T-cell (primary cell): ENCODE measurements around the gene PCLO. TPM values are rescaled to one million over a fixed set of nuclear protein-coding genes. Genes with fewer than 3 reads are reported as not detected.

ENCODE experiments used
- ATAC-seq, 4 experiments: fragments of 200-7000 bp in 3 of 4; fragments of 150-1000 bp in 1 of 4; cut with Tn5 transposase; replicated peaks in 1 of 4; 1 replicate in 3 of 4; 2 replicates in 1 of 4; pipeline ENCODE4 v1.10.0; 2021; ENCODE audit warnings: moderate library complexity in 3 of 4, mild to moderate bottlenecking in 2 of 4, moderate number of reproducible peaks in 1 of 4
- CTCF ChIA-PET, 2 donors: fragments of 300-600 bp; sonication (Branson Sonifier 250); formaldehyde crosslinking; loops; one replicate each; lab custom pipeline; 2022; ENCODE audit warnings: antibody characterized with exemption in 2 of 2; lab: Charles Lee
- POLR2A ChIA-PET, 2 donors: fragments of 300-600 bp; sonication (Branson Sonifier 250); formaldehyde crosslinking; loops; one replicate each; lab custom pipeline; 2022; ENCODE audit warnings: antibody characterized with exemption in 2 of 2; lab: Charles Lee
- DNase-seq, 35 experiments: peaks; one replicate each; pipeline versions ENCODE4 v3.0.0 to v3.0.0-alpha.2; 2013 to 2023
- H3K27ac ChIP-seq: one replicate; pipeline ENCODE4 v1.5.1; 2013; ENCODE audit warnings: low read length
- H3K27me3 ChIP-seq, 2 experiments: replicated peaks in 1 of 2; 1 replicate in 1 of 2; 2 replicates in 1 of 2; pipeline versions ENCODE4 v1.6.1 to v1.7.0; 2013; ENCODE audit warnings: low read length in 1 of 2, mixed read lengths in 1 of 2; ENCODE audit not compliant: control insufficient read depth in 2 of 2, insufficient read depth in 2 of 2; ENCODE audit errors: extremely low read depth in 1 of 2
- H3K36me3 ChIP-seq, 2 donors: 1 replicate in 1 of 2; 2 replicates in 1 of 2; pipeline versions ENCODE4 v1.6.1 to v1.7.0; 2013; ENCODE audit warnings: low read length in 1 of 2; ENCODE audit not compliant: control insufficient read depth in 2 of 2, insufficient read depth in 1 of 2; ENCODE audit errors: extremely low read depth in 1 of 2
- H3K4me1 ChIP-seq, 2 experiments: 1 replicate in 1 of 2; 2 replicates in 1 of 2; pipeline versions ENCODE4 v1.6.1 to v1.7.0; 2013; ENCODE audit warnings: low read length in 2 of 2, mixed read lengths in 1 of 2; ENCODE audit not compliant: insufficient read depth in 2 of 2, control insufficient read depth in 1 of 2; ENCODE audit errors: extremely low read depth in 1 of 2
- H3K4me3 ChIP-seq, 2 donors: 1 replicate in 1 of 2; 2 replicates in 1 of 2; pipeline versions ENCODE4 v1.5.1 to v1.7.0; 2013; ENCODE audit warnings: mild to moderate bottlenecking in 2 of 2, low read length in 1 of 2, moderate library complexity in 1 of 2; ENCODE audit not compliant: control insufficient read depth in 1 of 2; ENCODE audit errors: extremely low read depth in 1 of 2
- H3K9me3 ChIP-seq: 2 replicates; pipeline ENCODE4 v1.7.0; 2013
- H3K27ac Mint-ChIP-seq, 2 donors: one replicate each; pipeline ENCODE4 v1.8.0; 2020 to 2021; ENCODE audit warnings: mild to moderate bottlenecking in 2 of 2, mixed read lengths in 2 of 2
- H3K27me3 Mint-ChIP-seq, 2 donors: one replicate each; pipeline ENCODE4 v1.8.0; 2021 to 2022; ENCODE audit warnings: mixed read lengths in 2 of 2
- H3K36me3 Mint-ChIP-seq: one replicate; pipeline ENCODE4 v1.8.0; 2021; ENCODE audit warnings: mixed read lengths
- H3K4me1 Mint-ChIP-seq, 3 donors: one replicate each; pipeline ENCODE4 v1.8.0; 2020 to 2022; ENCODE audit warnings: mixed read lengths in 3 of 3, mild to moderate bottlenecking in 1 of 3
- H3K4me3 Mint-ChIP-seq, 3 donors: one replicate each; pipeline ENCODE4 v1.8.0; 2020 to 2022; ENCODE audit warnings: mild to moderate bottlenecking in 3 of 3, mixed read lengths in 3 of 3, moderate library complexity in 3 of 3
- H3K9me3 Mint-ChIP-seq, 3 donors: one replicate each; pipeline ENCODE4 v1.8.0; 2020 to 2022; ENCODE audit warnings: mixed read lengths in 3 of 3
- WGBS: methylation state at CpG from one replicate; pipeline ENCODE4 v1.1.5; 2013; ENCODE audit warnings: missing lambda C conversion rate; ENCODE audit not compliant: insufficient coverage; 5-methylcytosine and 5-hydroxymethylcytosine counted together
- total RNA-seq, 35 experiments: library from RNA in 6 of 35; stranded (reverse) in 6 of 35; fragments of 120-200 nt in 1 of 35; gene quantifications; one replicate each; pipeline versions ENCODE4 v1.2.1 to v1.2.4 and lab custom pipeline; 2013 to 2026

The PCLO gene
- total RNA-seq, 5 donors from 2014 or later (not counting 1 experiment from before 2014, with no cell fraction given): 0.03 to 0.05 (median 0.03) TPM; not detected in 1

DNA sequence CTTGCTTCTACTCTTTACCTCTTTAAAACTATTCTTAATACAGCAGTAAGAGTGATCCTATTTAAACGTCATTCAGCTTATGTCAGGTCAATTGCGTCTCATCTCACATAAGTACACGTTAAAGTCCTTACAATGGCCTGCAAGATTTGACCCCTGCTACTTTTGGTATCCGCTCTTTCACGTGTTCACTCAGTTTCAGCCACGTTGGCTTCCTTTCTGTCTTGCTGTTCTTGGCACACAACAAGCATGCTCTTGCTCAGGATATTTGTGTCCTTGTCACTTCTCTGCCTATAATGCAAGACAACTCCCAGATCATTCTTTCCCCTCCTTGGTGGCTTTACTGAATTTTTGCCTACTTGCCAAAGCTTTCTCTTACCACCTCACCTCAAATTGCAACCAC, 296.8 kb downstream of the PCLO start:
- Mint-ChIP-seq H3K36me3 (no peaks in the 10 kb centered on the region), H3K27me3 (no peaks in the 10 kb centered on the region), H3K4me3 (no peak overlapping the region), H3K27ac (no peak overlapping the region), H3K4me1 (no peaks in the 10 kb centered on the region), H3K9me3 (peaks cover 0 to 16% (median 5%) of the 10 kb centered on the region in 3 donors)
- Histone ChIP-seq H3K4me1 (no peaks in the 10 kb centered on the region), H3K36me3 (no peaks in the 10 kb centered on the region), H3K9me3 (no peaks in the 10 kb centered on the region), H3K4me3 (no peak overlapping the region), H3K27me3 (no peaks in the 10 kb centered on the region), H3K27ac (no peak overlapping the region)
- ChIA-PET POLR2A (interaction anchor here in 1 of 2 donors (0.7 kb wide), 1 partner anchor 184 kb away, joined by 3 read pairs; no protein-coding TSS in a partner anchor), CTCF (no interaction called here)
- ATAC-seq (no peak), DNase-seq (no peak)
- 88% methylated on average over 6 of the region's 6 CpGs for WGBS

DNA sequence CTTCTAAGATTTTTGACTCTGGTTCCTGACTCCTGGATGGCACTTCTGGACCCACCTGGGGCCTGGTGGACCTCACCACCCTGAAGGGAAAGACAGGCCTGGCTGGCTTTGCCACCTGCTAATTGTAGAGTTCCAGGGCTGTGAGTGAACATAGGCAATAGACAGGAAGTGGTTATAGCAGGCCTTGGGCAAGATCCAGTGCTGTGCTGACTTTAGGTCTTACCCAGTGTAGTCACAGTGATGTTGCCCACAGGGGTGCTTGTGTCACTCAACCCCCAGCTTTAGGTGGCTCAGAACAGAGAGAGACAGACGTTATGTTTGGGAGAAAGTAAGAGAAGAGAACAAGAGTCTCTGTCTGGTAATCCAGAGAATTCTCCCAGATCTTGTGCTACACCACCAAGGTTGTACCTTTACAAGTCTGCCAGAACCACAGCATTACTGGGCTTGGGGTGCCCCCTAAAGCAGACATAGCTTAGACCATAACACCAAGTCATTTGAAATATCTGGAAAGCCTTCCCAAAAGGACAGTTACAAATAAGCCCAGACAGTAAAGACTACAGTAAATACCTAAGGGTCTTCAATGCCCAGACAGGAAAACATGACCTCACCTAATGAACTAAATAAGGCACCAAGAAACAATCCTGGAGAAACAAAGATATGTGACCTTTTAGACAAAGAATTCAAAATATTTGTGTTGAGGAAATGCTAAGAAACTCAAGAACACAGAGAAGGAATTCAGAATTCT, 303.4 kb downstream of the PCLO start:
- POLR2A ChIA-PET: no interaction called here
- peaks cover 3 to 33% (median 10%) of the 10 kb centered on the region in 3 donors for H3K9me3 Mint-ChIP-seq

DNA sequence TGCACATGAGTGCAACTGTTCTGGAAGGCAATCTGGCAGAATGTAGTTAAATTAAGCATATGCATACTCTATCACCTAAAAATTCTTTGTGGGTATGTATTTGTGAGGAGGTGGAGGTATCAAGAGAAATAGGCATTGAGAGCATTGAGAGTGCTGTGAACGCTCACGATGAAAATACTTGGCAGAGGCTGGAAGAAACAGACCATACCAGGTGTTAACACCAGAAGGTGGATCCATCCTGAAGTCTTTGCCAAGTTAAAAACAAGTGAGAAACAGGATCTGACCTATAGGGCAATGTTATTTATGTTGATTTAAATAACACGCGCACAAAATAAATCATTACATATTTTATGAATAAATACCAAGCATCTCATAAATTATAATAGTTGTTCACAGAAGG, 311.6 kb downstream of the PCLO start:
- H3K9me3 Mint-ChIP-seq: peaks cover 2 to 5% (median 4%) of the 10 kb centered on the region in 3 donors
- no peak for ATAC-seq
- Histone ChIP-seq H3K27me3 (no peaks in the 10 kb centered on the region), H3K4me1 (no peaks in the 10 kb centered on the region), H3K9me3 (no peaks in the 10 kb centered on the region), H3K36me3 (no peaks in the 10 kb centered on the region), H3K27ac (no peak overlapping the region), H3K4me3 (no peak overlapping the region)
- H3K27ac Mint-ChIP-seq: no peak overlapping the region
- H3K27me3 Mint-ChIP-seq: no peaks in the 10 kb centered on the region
- POLR2A ChIA-PET: no interaction called here
- CTCF ChIA-PET: no interaction called here
- no peak for DNase-seq
- H3K4me3 Mint-ChIP-seq: no peak overlapping the region
- 100% methylated on average over 2 of the region's 4 CpGs for WGBS
- H3K36me3 Mint-ChIP-seq: no peaks in the 10 kb centered on the region
- H3K4me1 Mint-ChIP-seq: no peaks in the 10 kb centered on the region

More for the DNA sequence above, 303.4 kb downstream of the PCLO start:
- no peaks in the 10 kb centered on the region for H3K27me3 ChIP-seq
- no peak overlapping the region for H3K4me3 ChIP-seq
- Mint-ChIP-seq H3K36me3 (no peaks in the 10 kb centered on the region), H3K4me3 (no peak overlapping the region), H3K27ac (no peak overlapping the region), H3K27me3 (no peaks in the 10 kb centered on the region), H3K4me1 (no peaks in the 10 kb centered on the region)
- H3K36me3 ChIP-seq: no peaks in the 10 kb centered on the region
- WGBS: no CpG with 5 or more reads among the region's 1 CpG
- H3K4me1 ChIP-seq: no peaks in the 10 kb centered on the region
- CTCF ChIA-PET: no interaction called here
- DNase-seq: no peak
- H3K9me3 ChIP-seq: no peaks in the 10 kb centered on the region
- no peak overlapping the region for H3K27ac ChIP-seq
- no peak for ATAC-seq

DNA sequence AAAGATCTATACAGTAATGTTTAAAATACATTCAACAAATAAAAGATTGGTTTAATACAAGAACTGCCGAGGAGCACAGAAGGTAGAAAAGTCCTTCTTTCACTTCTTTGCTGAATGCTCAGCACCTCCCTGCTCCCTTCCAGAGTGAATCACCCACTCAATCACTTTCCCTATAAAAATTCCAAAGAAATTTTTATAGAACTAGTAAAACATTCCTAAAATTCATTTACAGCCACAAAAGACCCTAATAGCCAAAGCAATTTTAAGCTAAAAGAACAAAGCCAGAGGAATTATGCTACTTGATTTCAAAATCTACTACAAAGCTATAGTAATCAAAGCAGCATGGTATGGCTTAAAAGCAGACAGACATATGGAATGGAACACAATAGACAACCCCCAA, 320.9 kb downstream of the PCLO start:
- H3K27ac ChIP-seq: no peak overlapping the region
- no peaks in the 10 kb centered on the region for H3K4me1 ChIP-seq
- Mint-ChIP-seq H3K36me3 (no peaks in the 10 kb centered on the region), H3K27me3 (no peaks in the 10 kb centered on the region), H3K4me1 (no peaks in the 10 kb centered on the region), H3K4me3 (no peak overlapping the region), H3K9me3 (peaks cover 3 to 5% (median 4%) of the 10 kb centered on the region in 3 donors), H3K27ac (no peak overlapping the region)
- no peaks in the 10 kb centered on the region for H3K27me3 ChIP-seq
- CTCF ChIA-PET: no interaction called here
- POLR2A ChIA-PET: no interaction called here
- no peaks in the 10 kb centered on the region for H3K36me3 ChIP-seq
- WGBS: 80% methylated on average over 1 of the region's 1 CpG
- no peak overlapping the region for H3K4me3 ChIP-seq
- ATAC-seq (no peak), DNase-seq (no peak)
- no peaks in the 10 kb centered on the region for H3K9me3 ChIP-seq

DNA sequence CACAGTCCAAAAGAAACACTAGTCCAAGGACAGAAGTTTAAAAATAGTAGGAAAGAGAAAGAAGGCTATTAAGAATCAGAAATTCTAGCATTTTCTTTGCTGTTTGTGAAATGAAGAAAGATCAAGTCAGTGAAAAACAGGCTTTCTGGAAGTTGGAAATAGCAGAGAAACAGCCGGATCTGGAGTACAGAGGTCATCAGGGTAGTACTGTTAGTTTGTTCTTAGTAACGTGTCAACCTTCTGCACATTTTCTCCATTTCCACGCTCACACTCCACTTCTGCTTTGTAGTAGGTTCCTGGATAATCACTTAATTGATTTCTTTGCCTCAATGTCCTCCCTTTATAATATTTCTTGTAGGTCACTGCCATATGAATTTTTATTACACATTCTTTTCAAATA, 322.6 kb downstream of the PCLO start:
- ATAC-seq: no peak
- H3K27ac Mint-ChIP-seq: no peak overlapping the region
- ChIA-PET POLR2A (no interaction called here), CTCF (no interaction called here)
- no peaks in the 10 kb centered on the region for H3K36me3 ChIP-seq
- peaks cover 3 to 10% (median 4%) of the 10 kb centered on the region in 3 donors for H3K9me3 Mint-ChIP-seq
- no peak overlapping the region for H3K4me3 ChIP-seq
- no peaks in the 10 kb centered on the region for H3K4me1 ChIP-seq
- H3K9me3 ChIP-seq: no peaks in the 10 kb centered on the region
- DNase-seq: no peak
- H3K27me3 ChIP-seq: no peaks in the 10 kb centered on the region
- H3K27ac ChIP-seq: no peak overlapping the region
- H3K4me1 Mint-ChIP-seq: no peaks in the 10 kb centered on the region
- WGBS: no CpG with 5 or more reads among the region's 3 CpGs
- no peaks in the 10 kb centered on the region for H3K27me3 Mint-ChIP-seq
- no peak overlapping the region for H3K4me3 Mint-ChIP-seq
- H3K36me3 Mint-ChIP-seq: no peaks in the 10 kb centered on the region

DNA sequence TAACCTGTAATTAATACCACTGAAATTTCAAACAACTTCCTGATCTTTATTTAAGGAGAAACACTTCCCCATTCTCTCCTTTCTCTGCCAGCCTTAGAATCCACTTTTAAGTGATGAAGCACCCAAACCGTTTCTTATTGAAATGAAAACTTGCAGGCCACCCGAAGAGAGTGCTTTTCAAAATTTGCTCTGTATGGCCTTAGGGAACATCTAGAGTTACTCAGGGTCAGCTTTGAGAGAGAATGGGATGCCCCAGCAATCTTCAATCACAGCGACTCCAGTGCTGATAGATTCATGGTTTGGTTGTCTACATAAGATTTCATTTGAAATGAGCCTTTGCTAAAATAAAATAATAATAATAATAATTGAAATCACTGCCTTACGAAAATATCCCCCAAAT, 323.1 kb downstream of the PCLO start:
- H3K9me3 Mint-ChIP-seq: peaks cover 3 to 10% (median 4%) of the 10 kb centered on the region in 3 donors
- H3K36me3 Mint-ChIP-seq: no peaks in the 10 kb centered on the region
- H3K27ac ChIP-seq: no peak overlapping the region
- WGBS: 75% methylated on average over 2 of the region's 4 CpGs
- no peak overlapping the region for H3K4me3 Mint-ChIP-seq
- H3K27me3 Mint-ChIP-seq: no peaks in the 10 kb centered on the region
- H3K4me1 ChIP-seq: no peaks in the 10 kb centered on the region
- H3K27me3 ChIP-seq: no peaks in the 10 kb centered on the region
- no peaks in the 10 kb centered on the region for H3K4me1 Mint-ChIP-seq
- H3K36me3 ChIP-seq: no peaks in the 10 kb centered on the region
- H3K27ac Mint-ChIP-seq: no peak overlapping the region
- no peak for DNase-seq
- ChIA-PET CTCF (no interaction called here), POLR2A (no interaction called here)
- no peak for ATAC-seq
- no peak overlapping the region for H3K4me3 ChIP-seq
- no peaks in the 10 kb centered on the region for H3K9me3 ChIP-seq
